Spleen (tissue), 11 donors: ENCODE data around the gene POLR3GL. TPM values are rescaled to one million over a fixed set of nuclear protein-coding genes. Genes with fewer than 3 reads are reported as not detected.

ENCODE experiments used
- DNase-seq: peaks from one replicate; pipeline ENCODE4 v3.0.0-alpha.2; 2020
- H3K27ac ChIP-seq, 8 donors: fragments of 200-600 bp; sonication (generic) in 7 of 8; 1 replicate in 4 of 8; 2 replicates in 4 of 8; pipeline versions ENCODE4 v1.5.0 to v1.8.0; 2016 to 2021; ENCODE audit warnings: inconsistent platforms in 4 of 8, mild to moderate bottlenecking in 4 of 8, moderate library complexity in 1 of 8
- H3K27me3 ChIP-seq, 7 donors: fragments of 200-600 bp; sonication (generic) in 6 of 7; replicated peaks in 1 of 7; 1 replicate in 4 of 7; 2 replicates in 3 of 7; pipeline versions ENCODE4 v1.5.0 to v1.8.0; 2016 to 2021; ENCODE audit warnings: inconsistent platforms in 3 of 7, mild to moderate bottlenecking in 1 of 7
- H3K36me3 ChIP-seq, 6 donors: fragments of 200-600 bp; sonication (generic) in 5 of 6; 1 replicate in 4 of 6; 2 replicates in 2 of 6; pipeline versions ENCODE4 v1.5.0 to v1.8.0; 2016 to 2021; ENCODE audit warnings: inconsistent platforms in 2 of 6
- H3K4me1 ChIP-seq, 6 donors: fragments of 200-600 bp; sonication (generic) in 5 of 6; 1 replicate in 3 of 6; 2 replicates in 3 of 6; pipeline versions ENCODE4 v1.5.0 to v1.8.0; 2016 to 2021; ENCODE audit warnings: inconsistent platforms in 3 of 6
- H3K4me3 ChIP-seq, 8 donors: fragments of 200-600 bp; sonication (generic) in 7 of 8; 1 replicate in 4 of 8; 2 replicates in 4 of 8; pipeline versions ENCODE4 v1.5.0 to v1.8.0; 2016 to 2021; ENCODE audit warnings: inconsistent platforms in 4 of 8, mild to moderate bottlenecking in 4 of 8, moderate library complexity in 2 of 8
- H3K9me3 ChIP-seq, 8 donors: fragments of 200-600 bp; sonication (generic) in 7 of 8; 1 replicate in 4 of 8; 2 replicates in 4 of 8; pipeline versions ENCODE4 v1.5.0 to v1.8.0; 2016 to 2021; ENCODE audit warnings: inconsistent platforms in 4 of 8
- CTCF ChIP-seq, 11 experiments: fragments of 200-600 bp in 7 of 11; fragments of 450-650 bp in 4 of 11; sonication (generic) in 4 of 11; IDR thresholded peaks in 8 of 11; conservative IDR thresholded peaks in 3 of 11; 1 replicate in 7 of 11; 2 replicates in 4 of 11; pipeline versions ENCODE4 v1.4.0 to v1.8.0; 2016 to 2021; ENCODE audit warnings: antibody characterized with exemption in 11 of 11, inconsistent platforms in 4 of 11, mild to moderate bottlenecking in 1 of 11
- POLR2A ChIP-seq, 3 donors: fragments of 450-650 bp; IDR thresholded peaks; one replicate each; pipeline ENCODE4 v1.5.1; 2017; ENCODE audit warnings: antibody characterized with exemption in 3 of 3, mild to moderate bottlenecking in 1 of 3
- POLR2AphosphoS5 ChIP-seq, 3 donors: sonication (generic); formaldehyde crosslinking; IDR thresholded peaks; one replicate each; pipeline ENCODE4 v1.5.1; 2017; ENCODE audit warnings: antibody characterized with exemption in 3 of 3
- WGBS, 5 donors: extraction: QIAGEN DNeasy Blood & Tissue Kit in 3 of 5; methylation state at CpG; one replicate each; pipeline versions ENCODE4 v1.1.5 to v1.1.7; 2013 to 2018; 5-methylcytosine and 5-hydroxymethylcytosine counted together
- intact Hi-C: fragments of 100-400 bp; cut with DNase I; formaldehyde crosslinking; loops from one replicate; pipeline ENCODE4 v1.15.0; 2023; ENCODE audit warnings: low total_unique reads
- polyA plus RNA-seq, 3 donors: library from polyadenylated mRNA; stranded (reverse); fragments of 200-250 nt; gene quantifications; one replicate each; pipeline ENCODE4 v1.2.1, GENCODE V29; 2013
- total RNA-seq, 7 donors: library from RNA; depleted of rRNA in 3 of 7; stranded (reverse); fragments of >200 nt in 3 of 7; fragmentation: NEBNext Ultra II Directional in 4 of 7; extraction: Animal tissue kit (Norgen Biotek cat#: 25700) in 4 of 7; gene quantifications; one replicate each; pipeline versions ENCODE4 v1.1.0 to v1.2.1, GENCODE V29; 2016 to 2021
- donor health status: healthy with polysubstance abuse.
- donor health status: DM: no; HTN: no; CAD: no; lungs with moderate emphysema.
- donor health status: DM: no; HTN: no; CAD: no.
- donor health status: Bipolar disorder and iron deficiency.
- donor health status: healthy.
- donor health status: DM: no; HTN: no; CAD: no.
- donor health status: DM: yes; HTN: yes; CAD: no.

POLR3GL gene
- total and polyA plus RNA-seq, 10 donors, result 22.1 to 69.2 (median 32.9) TPM

- Histone ChIP-seq H3K27me3 (no peaks in the 10 kb centered on the region), H3K36me3 (no peaks in the 10 kb centered on the region), H3K9me3 (no peaks in the 10 kb centered on the region), H3K4me3 (peak overlapping the region in 1 of 8 donors; percentile 44), H3K4me1 (peaks cover 61 to 100% (median 97%) of the 10 kb centered on the region in 6 donors), H3K27ac (peak overlapping the region; percentile 58 to 100 (median 99))
- 84 to 93% (median 92%) methylated on average over 12 of the region's 12 CpGs for WGBS, 5 donors
- intact Hi-C loops, result no loop called here
- DNase-seq, result no peak
- TF ChIP-seq POLR2A (IDR thresholded peaks at IDR 0.05), result no peak
- TF ChIP-seq POLR2AphosphoS5 (IDR thresholded peaks at IDR 0.05), result peak in 1 of 3 donors; percentile 35
Measured at GRCh38 chr1:145983960-145984830, 19.7 kb downstream of the POLR3GL start.

DNA sequence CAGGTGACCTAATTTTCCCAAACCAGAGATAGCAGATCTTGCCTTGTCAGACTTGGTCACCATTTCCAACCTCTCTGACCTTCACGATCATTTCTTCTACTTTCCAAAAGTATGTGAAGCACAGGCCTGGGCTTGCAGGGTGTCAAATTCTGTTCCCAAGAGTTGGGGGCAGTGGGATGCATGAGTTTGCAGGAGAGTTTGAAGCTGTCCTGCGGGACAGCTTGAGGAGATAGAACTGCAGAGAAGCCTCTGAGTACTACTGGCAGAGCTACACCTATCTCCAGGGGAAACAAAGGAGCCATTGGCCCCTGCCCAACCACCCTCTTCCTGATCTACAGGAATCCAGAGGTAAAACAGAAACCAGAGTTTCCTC is 20.6 kb downstream of the POLR3GL start:
- peak overlapping the region; percentile 58 to 100 (median 99) for H3K27ac ChIP-seq
- no peak for DNase-seq
- H3K27me3 ChIP-seq, result no peaks in the 10 kb centered on the region
- H3K4me3 ChIP-seq, result peak overlapping the region in 3 of 8 donors; percentile 0 to 44 (median 7)
- peaks cover 55 to 100% (median 96%) of the 10 kb centered on the region in 6 donors for H3K4me1 ChIP-seq
- no peaks in the 10 kb centered on the region for H3K9me3 ChIP-seq
- WGBS, 5 donors, result 68 to 85% (median 75%) methylated on average over 2 of the region's 2 CpGs
- intact Hi-C loops, result no loop called here
- no peaks in the 10 kb centered on the region for H3K36me3 ChIP-seq
- TF ChIP-seq CTCF (IDR thresholded peaks at IDR 0.05 in 8 of 11, conservative IDR thresholded peaks at IDR 0.05 in 3 of 11) (no peak), POLR2AphosphoS5 (IDR thresholded peaks at IDR 0.05) (no peak), POLR2A (IDR thresholded peaks at IDR 0.05) (no peak)

DNA sequence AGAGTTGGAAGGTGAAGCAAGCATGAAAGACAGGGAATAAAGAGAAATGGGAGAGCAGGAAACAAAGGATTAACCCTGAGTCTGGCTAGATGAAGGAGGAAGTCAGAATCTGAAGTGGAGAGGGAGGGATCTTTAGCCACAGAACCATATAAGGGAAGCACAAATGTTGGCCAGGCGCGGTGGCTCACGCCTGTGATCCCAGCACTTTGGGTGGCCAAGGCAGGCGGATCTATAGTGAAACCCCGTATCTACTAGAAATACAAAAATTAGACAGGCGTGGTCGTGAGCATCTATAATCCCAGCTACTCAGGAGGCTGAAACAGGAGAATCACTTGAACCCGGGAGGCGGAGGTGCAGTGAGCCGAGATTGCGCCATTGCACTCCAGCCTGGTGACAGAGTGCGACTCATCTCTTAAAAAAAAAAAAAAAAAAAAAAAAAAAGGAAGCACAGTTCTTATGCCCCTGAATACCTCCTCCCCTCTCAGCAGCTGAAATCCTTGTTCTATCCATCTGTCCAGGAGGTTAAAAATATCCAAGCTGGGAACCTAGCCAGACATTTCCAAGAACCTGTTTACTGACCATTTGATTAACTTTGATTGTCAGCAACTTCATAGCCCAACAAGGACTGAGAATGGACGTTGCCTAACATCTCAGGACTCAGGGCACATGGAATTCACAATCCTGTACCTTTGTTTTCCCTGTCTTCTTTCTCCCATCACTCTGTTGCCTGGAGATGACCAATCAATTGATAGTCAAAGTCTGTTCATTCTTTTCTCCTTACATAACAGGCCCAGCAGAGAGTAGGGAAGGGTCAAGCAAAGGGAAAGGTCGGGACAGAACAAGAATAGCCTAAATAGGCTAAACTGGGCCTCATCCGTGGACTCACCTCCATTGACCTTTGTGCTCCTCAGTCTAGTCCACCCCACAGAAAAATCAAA is 21.3 kb downstream of the POLR3GL start:
- H3K4me3 ChIP-seq, result peak overlapping the region in 3 of 8 donors; percentile 0 to 44 (median 7)
- peak overlapping the region; percentile 58 to 100 (median 99) for H3K27ac ChIP-seq
- no peak for DNase-seq
- no peaks in the 10 kb centered on the region for H3K9me3 ChIP-seq
- peaks cover 53 to 100% (median 95%) of the 10 kb centered on the region in 6 donors for H3K4me1 ChIP-seq
- H3K27me3 ChIP-seq, result no peaks in the 10 kb centered on the region
- intact Hi-C loops, result no loop called here
- WGBS, 5 donors, result 35 to 53% (median 42%) methylated on average over 15 of the region's 15 CpGs
- TF ChIP-seq POLR2AphosphoS5 (IDR thresholded peaks at IDR 0.05) (peak; percentile 23 to 30 (median 26)), CTCF (IDR thresholded peaks at IDR 0.05 in 8 of 11, conservative IDR thresholded peaks at IDR 0.05 in 3 of 11) (no peak), POLR2A (IDR thresholded peaks at IDR 0.05) (no peak)
- H3K36me3 ChIP-seq, result no peaks in the 10 kb centered on the region

GRCh38 chr1:145986551-145986950 is 22.1 kb downstream of the POLR3GL start:
- Histone ChIP-seq H3K4me1 (peaks cover 46 to 100% (median 95%) of the 10 kb centered on the region in 6 donors), H3K27me3 (no peaks in the 10 kb centered on the region), H3K4me3 (no peak overlapping the region), H3K9me3 (no peaks in the 10 kb centered on the region), H3K27ac (peak overlapping the region in 7 of 8 donors; percentile 31 to 100 (median 99)), H3K36me3 (peaks cover 0 to under 1% (median 0%) of the 10 kb centered on the region in 6 donors)
- TF ChIP-seq POLR2AphosphoS5 (IDR thresholded peaks at IDR 0.05) (peak in 1 of 3 donors; percentile 9), POLR2A (IDR thresholded peaks at IDR 0.05) (no peak), CTCF (IDR thresholded peaks at IDR 0.05 in 8 of 11, conservative IDR thresholded peaks at IDR 0.05 in 3 of 11) (no peak)
- whole genome bisulfite sequencing, 5 donors, result 92 to 97% (median 95%) methylated on average over 6 of the region's 6 CpGs
- no peak for DNase-seq
- intact Hi-C loops, result no loop called here
